ENCODE results near the gene KLHL29.

KLHL29 gene

DNA sequence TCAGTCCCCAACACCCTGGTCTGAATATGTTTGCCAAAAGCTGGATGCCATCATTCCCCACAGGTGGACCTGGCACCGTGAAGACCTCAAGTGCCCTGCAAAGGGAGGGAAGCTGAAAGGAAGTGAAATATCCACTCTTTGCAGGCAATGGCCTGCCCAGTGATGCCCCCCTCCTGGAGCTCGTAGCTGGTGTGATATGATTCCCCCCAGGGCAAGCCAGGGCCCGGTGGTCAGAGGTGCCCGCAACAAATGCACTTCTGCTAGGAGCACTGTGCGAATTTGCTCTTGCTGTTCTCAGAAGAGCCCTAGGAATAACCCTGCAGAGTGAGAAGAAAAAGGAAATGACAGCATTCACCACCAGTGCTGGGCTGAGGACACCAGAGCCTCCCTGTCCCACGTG is 247.4 kb downstream of the KLHL29 start:
- TF ChIP-seq FOXP2 (optimal IDR thresholded peaks at IDR 0.05; ENCODE audit: borderline replicate concordance, extremely low read depth, extremely low read length, insufficient read depth) (no peak), TAF1 (IDR thresholded peaks at IDR 0.05; ENCODE audit: borderline replicate concordance, insufficient read depth, low read length) (no peak), POLR2AphosphoS5 (IDR thresholded peaks at IDR 0.05; ENCODE audit: low read depth, low read length) (no peak), SIN3A (IDR thresholded peaks at IDR 0.05; ENCODE audit: borderline replicate concordance, insufficient read depth, low read length) (no peak)
- TF ChIP-seq, protein P1, sequence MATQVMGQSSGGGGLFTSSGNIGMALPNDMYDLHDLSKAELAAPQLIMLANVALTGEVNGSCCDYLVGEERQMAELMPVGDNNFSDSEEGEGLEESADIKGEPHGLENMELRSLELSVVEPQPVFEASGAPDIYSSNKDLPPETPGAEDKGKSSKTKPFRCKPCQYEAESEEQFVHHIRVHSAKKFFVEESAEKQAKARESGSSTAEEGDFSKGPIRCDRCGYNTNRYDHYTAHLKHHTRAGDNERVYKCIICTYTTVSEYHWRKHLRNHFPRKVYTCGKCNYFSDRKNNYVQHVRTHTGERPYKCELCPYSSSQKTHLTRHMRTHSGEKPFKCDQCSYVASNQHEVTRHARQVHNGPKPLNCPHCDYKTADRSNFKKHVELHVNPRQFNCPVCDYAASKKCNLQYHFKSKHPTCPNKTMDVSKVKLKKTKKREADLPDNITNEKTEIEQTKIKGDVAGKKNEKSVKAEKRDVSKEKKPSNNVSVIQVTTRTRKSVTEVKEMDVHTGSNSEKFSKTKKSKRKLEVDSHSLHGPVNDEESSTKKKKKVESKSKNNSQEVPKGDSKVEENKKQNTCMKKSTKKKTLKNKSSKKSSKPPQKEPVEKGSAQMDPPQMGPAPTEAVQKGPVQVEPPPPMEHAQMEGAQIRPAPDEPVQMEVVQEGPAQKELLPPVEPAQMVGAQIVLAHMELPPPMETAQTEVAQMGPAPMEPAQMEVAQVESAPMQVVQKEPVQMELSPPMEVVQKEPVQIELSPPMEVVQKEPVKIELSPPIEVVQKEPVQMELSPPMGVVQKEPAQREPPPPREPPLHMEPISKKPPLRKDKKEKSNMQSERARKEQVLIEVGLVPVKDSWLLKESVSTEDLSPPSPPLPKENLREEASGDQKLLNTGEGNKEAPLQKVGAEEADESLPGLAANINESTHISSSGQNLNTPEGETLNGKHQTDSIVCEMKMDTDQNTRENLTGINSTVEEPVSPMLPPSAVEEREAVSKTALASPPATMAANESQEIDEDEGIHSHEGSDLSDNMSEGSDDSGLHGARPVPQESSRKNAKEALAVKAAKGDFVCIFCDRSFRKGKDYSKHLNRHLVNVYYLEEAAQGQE (IDR thresholded peaks at IDR 0.05; ENCODE audit: insufficient read depth in 1 of 2, low read depth in 2 of 2, low read length in 2 of 2), result no peak

DNA sequence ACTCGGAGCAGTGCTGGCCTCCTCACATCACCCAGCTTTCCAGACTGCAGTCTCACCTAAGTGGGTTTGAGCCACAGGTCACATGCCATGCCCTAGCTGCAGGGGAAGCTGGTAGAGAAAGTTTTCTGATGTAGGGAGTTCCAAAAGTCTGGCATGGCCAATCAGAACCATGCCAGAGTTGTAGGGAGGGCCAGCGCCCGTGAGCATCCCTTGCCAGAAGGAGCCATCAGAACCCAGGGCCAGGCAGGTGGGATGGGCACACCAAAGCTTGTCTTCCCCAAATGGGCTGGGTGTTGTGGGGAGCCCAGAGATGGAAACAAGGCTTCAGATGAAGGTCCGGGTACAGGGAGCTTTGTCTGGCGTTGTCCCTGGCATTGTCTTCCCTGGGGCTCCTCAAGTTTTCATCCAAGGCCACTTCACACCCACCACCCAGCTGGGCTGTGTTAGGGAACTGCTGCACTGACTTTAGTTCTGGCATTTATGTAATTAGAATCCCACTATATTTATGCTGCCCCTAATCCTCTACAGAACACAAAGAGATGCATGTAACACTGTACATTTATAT is 247.9 kb downstream of the KLHL29 start:
- TF ChIP-seq SIN3A (IDR thresholded peaks at IDR 0.05; ENCODE audit: borderline replicate concordance, insufficient read depth, low read length), result no peak
- TF ChIP-seq TAF1 (IDR thresholded peaks at IDR 0.05; ENCODE audit: borderline replicate concordance, insufficient read depth, low read length), result no peak
- no peak for TF ChIP-seq POLR2AphosphoS5 (IDR thresholded peaks at IDR 0.05; ENCODE audit: low read depth, low read length)
- no peak for TF ChIP-seq FOXP2 (optimal IDR thresholded peaks at IDR 0.05; ENCODE audit: borderline replicate concordance, extremely low read depth, extremely low read length, insufficient read depth)
- TF ChIP-seq, protein P1 (IDR thresholded peaks at IDR 0.05; ENCODE audit: insufficient read depth in 1 of 2, low read depth in 2 of 2, low read length in 2 of 2), result no peak

DNA sequence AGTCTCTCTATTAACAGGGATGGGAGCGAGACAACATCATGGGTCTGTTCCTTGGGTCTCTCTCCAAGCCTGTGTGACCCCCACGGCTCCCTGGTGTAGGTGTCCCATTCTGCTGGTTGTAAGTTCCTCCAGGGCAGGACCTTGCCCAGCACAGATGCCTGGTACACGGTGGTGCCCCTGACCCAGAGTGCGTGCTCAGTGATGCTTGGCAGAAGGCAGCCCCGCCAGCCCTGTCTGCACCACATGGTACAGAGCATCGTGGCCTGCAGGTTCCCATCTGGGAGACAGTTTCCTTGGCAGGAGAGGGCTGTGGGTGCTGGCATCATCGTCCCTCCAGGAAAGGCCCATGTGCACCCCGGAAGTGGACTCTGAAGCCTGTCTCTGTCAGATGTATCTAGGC is 249.0 kb downstream of the KLHL29 start:
- TF ChIP-seq POLR2AphosphoS5 (IDR thresholded peaks at IDR 0.05; ENCODE audit: low read depth, low read length) (no peak), TAF1 (IDR thresholded peaks at IDR 0.05; ENCODE audit: borderline replicate concordance, insufficient read depth, low read length) (no peak), SIN3A (IDR thresholded peaks at IDR 0.05; ENCODE audit: borderline replicate concordance, insufficient read depth, low read length) (no peak), FOXP2 (optimal IDR thresholded peaks at IDR 0.05; ENCODE audit: borderline replicate concordance, extremely low read depth, extremely low read length, insufficient read depth) (no peak)
- TF ChIP-seq, protein P1 (IDR thresholded peaks at IDR 0.05; ENCODE audit: insufficient read depth in 1 of 2, low read depth in 2 of 2, low read length in 2 of 2), result no peak

DNA sequence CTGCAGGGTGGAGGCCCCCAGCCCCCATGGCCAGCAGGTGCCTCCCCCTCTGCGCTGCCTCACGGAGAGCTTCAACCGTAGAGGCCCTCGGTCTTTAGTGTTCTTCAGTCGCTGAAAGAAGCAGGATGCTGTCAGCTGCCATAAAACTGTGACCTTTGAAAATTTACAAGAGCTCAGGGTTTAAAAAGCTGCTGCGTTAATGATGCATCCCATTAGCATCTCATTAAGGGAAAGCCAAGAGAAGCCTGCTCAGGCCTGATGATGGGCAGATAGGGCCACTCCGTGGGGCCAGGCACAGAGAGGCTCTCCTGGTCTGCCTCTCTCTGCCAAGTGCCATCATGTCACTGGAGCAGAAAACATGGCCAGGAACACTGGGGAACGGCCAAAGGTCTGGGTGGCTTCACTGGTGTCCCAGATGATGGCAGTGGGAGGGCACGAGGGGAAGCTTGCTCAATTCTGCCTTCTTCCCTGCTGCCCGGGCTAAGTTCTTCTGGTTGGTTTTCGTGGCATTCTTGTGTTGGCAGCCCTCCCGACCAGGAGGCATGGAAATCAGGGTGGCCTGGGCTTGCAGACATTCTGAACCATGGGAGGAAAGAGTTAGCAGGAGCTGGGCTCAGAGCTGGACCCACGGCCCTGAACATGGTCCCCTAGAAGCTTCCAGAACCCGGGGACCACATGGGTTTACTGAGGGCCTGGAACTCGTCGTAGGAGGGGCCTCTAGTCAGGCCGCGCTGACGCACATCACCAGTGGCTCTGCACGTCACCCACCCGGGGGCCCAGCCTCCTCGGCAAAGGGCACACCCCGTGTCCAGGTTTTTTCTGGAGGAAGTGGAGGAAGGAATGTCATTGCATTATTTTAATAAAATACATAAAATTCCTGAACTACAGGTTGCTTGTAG is 250.7 kb downstream of the KLHL29 start:
- TF ChIP-seq POLR2AphosphoS5 (IDR thresholded peaks at IDR 0.05; ENCODE audit: low read depth, low read length) (no peak), TAF1 (IDR thresholded peaks at IDR 0.05; ENCODE audit: borderline replicate concordance, insufficient read depth, low read length) (no peak), FOXP2 (optimal IDR thresholded peaks at IDR 0.05; ENCODE audit: borderline replicate concordance, extremely low read depth, extremely low read length, insufficient read depth) (no peak), SIN3A (IDR thresholded peaks at IDR 0.05; ENCODE audit: borderline replicate concordance, insufficient read depth, low read length) (no peak)
- TF ChIP-seq, protein P1 (IDR thresholded peaks at IDR 0.05; ENCODE audit: insufficient read depth in 1 of 2, low read depth in 2 of 2, low read length in 2 of 2), result no peak
